Lower lobe of right lung (tissue), 1 donor: ENCODE data around the gene PITPNM2. TPM values are rescaled to one million over a fixed set of nuclear protein-coding genes. Genes with fewer than 3 reads are reported as not detected.

ENCODE experiments used
- total RNA-seq: library from RNA; stranded (reverse); fragmentation: NEBNext Ultra II Directional; extraction: Animal tissue kit (Norgen Biotek cat#: 25700); gene quantifications from one replicate; pipeline ENCODE4 v1.2.1, GENCODE V29; 2021
- donor health status: DM: no; HTN: yes; CAD: no; lungs with severe emphysema.

PITPNM2 gene
- total RNA-seq, 1 donor from 2014 or later, result 29.9 TPM

Other genes with a start within 250 kb of the PITPNM2 start
- gene ABCB9, start 184.6 kb downstream of the PITPNM2 start, total RNA-seq, result 2.9 TPM
- 19.5 TPM for gene OGFOD2, start 175.8 kb downstream of the PITPNM2 start, total RNA-seq
- 139 TPM for gene ARL6IP4, start 170.4 kb downstream of the PITPNM2 start, total RNA-seq
- 21.8 TPM for gene MPHOSPH9, start 82.1 kb upstream of the PITPNM2 start, total RNA-seq
- gene MTRFR, start 82.3 kb upstream of the PITPNM2 start, total RNA-seq, result 12.7 TPM
- 83.5 TPM for gene CDK2AP1, start 120.8 kb upstream of the PITPNM2 start, total RNA-seq
- 28.2 TPM for gene SBNO1, start 213.8 kb upstream of the PITPNM2 start, total RNA-seq
- 41.7 TPM for gene KMT5A, start 233.0 kb upstream of the PITPNM2 start, total RNA-seq